HPDE6-E6E7 (cell line): Measurements from ENCODE around the gene SLIT3.

Experiments used
- DNase-seq: peaks from one replicate; pipeline ENCODE4 v3.0.0; 2011; ENCODE audit warnings: missing footprints; ENCODE audit errors: extremely low spot score

SLIT3 gene

DNA sequence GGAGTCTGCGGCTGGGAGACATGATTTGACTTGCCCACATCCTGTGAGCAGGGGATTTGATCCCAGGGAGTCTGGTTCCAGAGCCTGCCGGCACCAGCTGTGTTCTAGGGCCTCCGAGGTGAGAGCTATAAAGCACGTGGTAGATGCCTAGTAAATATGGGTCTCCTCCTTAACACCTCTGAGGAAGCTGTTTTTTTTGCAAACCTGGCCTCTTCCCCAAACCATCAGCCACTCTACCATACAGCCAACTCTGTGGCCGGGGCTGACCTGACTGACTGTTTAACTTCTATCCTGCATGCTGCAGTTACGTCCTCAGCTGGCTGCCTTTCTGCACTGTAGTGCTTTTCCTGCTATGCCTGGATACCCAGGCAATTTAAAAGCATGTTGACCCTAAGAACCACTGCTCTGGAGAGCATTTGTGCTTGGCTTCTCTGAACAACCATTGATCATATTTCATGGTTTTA is 220.5 kb downstream of the SLIT3 start:
- no peak for DNase-seq

DNA sequence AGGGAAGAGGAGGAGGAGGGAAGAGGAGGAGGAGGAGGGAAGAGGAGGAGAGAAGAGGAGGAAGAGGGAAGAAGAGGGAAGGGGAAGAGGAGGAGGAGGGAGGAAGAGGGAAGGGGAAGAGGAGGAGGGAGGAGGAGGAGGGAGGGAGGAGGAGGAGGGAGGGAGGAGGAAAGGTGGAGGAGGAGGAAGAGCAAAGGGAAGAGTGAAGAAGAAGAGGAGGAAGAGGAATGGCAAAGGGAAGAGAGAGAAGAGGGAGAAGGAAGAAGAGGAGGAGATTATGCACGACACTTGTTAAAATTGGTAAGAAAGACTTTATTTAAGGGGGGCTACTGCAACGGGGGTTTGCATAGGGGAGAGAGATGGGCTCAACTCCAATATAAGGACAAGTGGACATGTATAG is 221.2 kb downstream of the SLIT3 start:
- DNase-seq: no peak

DNA sequence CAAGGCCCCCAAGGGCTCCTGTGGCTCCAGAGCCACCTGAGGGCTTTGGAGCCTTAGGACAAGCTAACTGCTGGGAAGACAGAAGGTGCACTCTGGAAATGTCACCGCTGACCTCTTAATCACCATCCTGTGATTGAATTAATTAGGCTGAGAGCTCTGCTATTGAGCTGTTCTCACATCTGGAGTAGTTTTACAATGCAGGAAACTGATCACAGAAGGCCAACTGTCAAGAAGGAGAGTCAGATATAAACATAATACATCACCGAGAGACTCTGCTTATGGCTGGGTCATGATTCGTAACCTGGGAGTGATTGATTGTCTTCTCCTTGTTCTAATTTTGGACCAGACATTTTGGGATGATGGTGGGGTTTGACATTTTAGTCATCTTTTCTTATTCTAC is 226.1 kb downstream of the SLIT3 start:
- no peak for DNase-seq

DNA sequence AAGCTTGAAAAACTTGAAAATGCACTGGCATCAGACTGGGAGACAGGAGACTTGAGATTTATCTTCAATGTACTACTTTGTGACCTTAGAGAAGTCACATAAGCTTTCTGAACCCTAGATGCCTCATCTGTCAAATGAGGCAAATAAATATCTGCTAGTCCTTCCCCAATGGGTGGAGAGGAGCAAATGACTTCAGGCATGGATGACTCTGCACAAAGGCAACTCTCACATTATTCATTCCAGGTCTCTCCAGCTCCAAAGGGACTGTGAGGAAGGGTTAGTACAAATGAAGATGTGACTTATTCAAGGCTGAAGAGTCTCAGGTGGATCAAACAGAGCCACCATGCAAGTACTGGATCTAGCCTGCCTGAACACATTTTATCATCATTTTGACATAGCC is 228.7 kb downstream of the SLIT3 start:
- DNase-seq: no peak

DNA sequence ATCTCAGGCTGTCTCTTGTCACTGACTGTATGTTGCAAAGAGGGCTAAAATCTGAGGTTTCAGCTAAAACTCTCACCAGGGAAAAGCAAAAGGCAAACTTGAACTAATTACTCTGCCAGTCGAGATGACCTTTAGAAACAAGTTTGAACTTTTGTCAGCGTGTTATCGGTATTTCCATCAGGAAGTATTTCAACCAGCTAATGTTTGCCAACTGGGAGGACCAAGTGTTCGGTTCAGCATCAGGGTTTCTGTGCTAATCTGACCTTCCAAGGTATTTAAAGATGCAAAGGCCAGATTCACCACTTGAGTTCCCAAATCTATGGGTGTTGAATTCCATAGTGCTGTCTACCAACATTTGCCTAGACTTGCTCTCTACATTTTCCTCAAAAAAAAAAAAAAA is 230.5 kb downstream of the SLIT3 start:
- DNase-seq: no peak

DNA sequence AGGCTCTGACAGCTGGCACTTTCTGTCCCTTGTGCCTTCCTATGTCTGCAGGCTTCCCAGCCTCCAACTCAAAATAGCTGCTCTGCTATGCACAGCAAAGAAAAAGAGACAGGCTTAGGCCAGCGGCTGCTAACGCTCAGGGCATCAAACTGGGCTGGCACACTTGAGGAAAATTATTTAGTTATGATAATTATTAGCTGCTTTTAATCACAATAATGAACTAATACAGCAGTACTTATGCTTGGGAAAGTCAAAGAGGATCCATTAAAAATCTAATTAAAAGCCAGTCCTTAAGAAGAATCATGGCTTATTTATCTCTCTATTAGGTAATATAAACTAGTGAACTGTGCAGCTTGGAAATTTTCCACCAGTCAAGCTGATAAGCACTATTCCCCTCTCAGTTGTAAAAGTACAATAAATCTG is 233.2 kb downstream of the SLIT3 start:
- DNase-seq: no peak

DNA sequence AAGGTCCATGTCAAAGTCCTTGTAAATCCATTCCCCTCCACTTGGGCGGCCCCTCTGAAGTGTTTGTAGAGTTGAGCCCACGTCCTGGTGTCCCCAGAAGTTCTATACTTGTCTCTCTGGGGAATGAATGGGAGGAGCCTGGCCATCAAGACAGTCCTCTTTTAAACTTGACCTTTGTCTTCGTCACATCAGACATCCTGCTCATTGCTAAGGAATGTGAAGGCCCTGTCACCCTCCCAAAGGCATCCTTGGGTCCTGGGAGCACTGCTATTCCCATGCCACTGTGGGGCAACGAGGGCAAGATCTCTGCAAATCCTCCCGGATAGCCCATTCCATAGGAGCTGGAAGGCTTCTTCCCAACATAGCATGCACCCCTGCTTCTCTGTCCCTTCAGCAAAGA is 235.5 kb downstream of the SLIT3 start:
- DNase-seq: no peak

DNA sequence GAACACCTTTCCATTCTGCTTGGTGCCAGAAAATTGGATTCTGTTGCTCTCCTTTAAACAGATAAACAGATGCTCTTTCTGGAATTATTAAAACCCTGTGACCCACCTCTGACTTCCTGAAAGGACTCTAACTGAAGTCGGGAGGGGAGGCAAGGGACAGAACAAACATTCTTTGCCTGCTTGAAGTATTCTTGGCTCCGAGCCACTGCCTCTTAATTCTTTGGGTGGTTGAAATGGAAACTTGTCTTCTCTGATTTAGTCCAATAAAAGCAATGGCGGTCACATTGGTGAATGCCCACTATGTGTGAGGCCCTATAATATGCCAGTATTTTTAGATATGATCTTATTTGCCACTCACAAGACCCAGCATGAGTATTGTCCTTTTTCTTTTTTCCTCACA is 236.8 kb downstream of the SLIT3 start:
- no peak for DNase-seq

DNA sequence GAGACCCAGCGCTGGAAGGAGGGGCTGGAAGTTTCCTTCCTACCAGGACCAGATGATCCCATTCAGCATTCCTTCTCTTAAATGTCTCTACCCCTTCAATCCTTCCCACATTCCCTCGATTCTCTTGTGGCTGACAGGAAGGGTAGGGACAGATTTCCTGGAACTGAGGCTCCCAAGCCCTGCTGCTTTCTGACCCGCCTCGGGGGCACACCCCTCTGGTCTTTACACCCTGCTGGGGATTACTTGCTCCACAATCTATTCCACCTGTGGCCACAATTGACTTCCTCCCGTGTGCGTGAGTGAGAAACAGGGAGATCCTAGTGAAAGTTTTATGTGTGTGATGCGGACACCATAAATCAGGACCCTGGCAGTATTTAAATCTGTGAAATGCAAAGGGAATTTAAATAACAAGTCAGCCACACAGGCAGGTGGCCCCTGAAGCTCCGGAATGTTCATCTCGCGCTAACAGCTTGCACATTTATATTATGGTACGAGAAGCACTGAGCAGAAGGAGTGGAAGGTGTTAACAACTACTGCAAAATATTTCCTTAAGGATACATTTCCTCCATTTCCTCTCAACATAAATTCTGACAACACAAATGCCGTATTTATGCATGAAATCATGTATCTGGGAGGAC is 237.5 kb downstream of the SLIT3 start:
- DNase-seq: no peak

DNA sequence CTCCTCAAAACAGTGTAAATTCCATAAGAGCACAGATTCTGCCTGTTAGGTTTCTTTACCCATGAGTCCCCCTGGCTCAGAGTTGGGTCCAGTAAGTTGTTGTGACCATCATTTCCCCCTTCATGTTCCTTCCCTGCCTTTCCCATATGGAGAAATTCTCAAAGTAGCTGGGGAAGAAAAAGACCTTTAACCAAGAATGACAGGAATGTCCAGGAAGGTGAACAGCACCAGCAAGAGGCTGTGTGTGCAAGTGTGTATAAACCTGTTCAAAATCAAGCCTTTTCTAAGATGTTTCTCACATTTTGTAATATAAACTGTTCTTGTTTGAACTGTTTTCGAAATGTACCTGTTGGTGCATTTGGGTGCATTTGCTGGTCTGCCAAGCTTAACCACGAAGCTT is 238.2 kb downstream of the SLIT3 start:
- DNase-seq: no peak

DNA sequence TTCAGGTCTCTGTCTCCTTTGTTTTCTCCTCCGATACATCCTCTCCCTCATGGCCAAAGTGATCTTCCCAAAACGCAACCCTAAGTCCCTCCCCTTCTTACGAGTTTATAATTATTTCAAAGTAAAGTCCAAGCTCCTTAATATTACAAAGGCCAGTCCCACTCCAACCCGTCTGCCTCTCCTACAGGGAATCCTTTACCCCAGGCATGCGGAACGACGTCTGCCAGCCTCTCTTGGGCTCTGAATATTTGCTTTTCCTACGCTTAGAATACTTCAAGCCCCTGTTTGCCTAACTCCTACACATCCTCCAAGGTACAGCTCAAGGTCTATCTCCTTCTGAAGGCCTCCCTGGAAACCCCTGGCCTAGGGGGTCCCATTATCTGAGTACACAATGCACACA is 246.4 kb downstream of the SLIT3 start:
- no peak for DNase-seq

DNA sequence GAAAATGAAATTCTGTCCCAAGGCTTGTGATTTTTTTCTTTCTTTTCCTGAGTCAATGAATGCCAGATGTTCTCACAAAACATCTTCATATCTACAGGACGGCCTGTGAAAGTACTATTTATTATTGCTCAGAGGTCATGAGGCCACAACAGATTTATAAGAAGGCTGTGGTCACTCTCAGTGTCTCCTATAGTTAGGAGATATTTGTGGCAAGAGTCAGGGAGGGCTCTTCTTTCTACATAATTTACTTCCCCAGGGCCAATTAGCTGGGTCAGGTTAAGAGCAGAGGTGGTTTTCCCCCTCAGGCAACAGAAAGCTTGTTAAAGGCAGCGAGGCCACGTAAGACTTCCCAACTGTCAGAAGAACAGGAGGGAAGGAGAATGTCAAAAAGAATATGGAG is 248.7 kb downstream of the SLIT3 start:
- DNase-seq: no peak

DNA sequence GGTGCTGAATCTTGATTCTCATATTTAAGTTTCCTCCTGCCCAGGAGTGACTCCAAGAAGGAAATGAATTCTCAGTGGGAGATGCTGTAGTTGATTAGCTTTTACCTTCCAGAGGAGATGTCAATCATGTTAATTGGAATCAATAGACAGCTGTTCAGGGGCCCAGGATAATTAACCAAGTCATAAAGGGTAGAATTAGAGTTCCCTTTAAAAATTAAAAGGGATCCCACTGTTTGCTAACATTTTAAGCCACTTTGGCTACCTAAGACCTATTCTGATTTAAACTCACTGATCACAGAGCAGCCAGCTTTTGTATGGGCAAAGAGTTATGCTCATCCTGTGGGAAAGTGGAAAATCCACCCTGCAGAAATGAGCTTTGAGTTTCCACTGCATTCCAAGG is 249.6 kb downstream of the SLIT3 start:
- DNase-seq: no peak

DNA sequence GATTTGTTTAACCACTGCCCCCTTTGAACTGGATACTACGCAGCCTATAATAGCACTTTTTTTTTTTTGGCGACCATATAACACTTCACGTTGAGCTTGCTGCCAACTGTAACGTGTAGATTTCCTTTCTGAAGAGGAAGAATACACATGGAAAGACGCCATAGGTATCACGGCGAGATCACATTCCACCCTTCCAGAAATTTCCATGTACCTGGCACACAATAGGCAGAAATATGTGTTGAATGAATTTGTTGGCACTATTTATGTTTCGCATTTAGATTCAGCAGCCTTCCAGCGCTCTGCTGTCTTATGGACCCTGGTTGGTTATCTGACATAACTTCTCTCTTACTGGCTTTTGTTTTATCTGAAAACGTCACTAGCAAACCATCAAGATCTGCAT is 250.3 kb downstream of the SLIT3 start:
- no peak for DNase-seq

DNA sequence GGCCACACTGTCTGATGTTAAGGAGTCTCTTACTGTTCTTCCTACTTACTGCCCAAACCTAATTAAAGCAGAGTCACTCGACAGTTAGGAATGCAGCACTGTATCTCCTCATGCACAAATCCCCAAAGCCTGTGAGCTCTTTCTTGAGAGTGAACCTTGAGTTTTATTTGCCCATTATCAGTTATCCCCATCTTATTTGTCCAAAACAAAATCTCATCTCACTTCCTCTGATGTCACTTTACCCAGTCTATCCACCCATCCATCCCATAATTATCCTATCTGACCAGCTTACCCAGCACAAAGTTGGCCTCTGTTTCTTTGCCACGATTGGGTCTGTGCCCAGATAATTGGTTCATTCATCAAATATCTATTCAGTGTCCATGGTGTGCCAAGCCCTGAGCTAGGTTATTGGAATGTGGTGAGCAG is 250.8 kb downstream of the SLIT3 start:
- no peak for DNase-seq

DNA sequence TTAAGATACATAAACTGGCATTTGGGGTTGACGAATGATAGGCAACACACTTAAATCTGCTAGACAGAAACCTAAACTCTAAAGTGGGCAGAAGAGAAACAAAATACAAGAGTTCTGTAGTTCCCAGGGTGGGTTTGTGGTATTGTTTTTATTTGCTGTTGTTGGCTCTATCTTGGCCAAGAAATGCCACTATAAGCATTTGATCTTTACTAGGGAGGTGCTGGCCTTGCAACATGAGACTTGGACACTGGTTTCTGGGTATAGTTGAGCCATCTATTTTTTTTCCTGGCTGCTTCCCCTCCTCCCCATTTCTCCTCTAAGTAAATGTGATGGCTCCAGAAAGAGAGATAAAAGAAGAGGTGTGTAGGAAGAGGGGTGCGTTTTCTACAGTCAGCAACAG is 251.2 kb downstream of the SLIT3 start:
- DNase-seq: no peak

DNA sequence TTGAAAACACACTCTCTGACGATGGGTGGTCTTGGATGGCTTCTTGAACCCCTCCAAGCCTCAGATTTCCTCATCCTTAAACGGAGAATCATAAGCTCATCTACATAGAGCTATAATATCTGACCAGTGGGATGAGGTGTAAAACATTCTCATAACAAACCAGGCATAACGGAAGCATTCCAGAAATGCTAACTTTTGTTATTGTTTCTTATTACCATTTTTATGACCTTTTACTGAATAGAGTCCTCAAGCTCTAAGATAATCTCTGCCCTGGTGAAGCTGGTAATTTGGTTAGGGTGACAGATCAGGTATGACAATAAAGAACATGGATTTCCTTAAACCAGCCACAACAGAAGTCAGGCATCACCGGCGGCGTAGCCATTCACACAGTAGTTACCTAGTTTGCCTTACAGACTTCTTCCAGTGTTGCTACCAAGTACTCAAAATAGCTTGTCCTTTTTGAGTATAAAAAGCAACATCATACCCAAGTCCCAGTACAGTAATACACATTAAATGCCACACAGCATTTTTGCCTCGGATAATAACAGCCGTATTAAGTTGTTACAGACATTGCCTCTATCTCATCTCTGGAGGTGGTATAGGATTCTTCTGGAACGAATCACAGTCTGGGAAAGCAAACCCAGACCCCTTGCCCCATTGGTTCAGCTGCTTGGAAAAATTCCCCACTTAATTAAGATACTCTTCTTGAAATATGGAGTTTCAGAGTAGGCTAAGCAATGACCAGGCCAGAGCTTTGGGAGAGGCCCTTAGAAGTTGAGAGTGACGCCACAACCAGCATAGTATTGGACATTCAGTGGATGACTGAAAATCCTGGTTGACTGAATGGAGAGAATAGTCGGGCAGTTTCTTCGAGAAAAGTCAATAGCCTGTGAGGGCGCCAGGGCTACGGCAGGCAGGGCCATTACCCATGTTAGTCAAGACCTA is 252.5 kb downstream of the SLIT3 start:
- no peak for DNase-seq

DNA sequence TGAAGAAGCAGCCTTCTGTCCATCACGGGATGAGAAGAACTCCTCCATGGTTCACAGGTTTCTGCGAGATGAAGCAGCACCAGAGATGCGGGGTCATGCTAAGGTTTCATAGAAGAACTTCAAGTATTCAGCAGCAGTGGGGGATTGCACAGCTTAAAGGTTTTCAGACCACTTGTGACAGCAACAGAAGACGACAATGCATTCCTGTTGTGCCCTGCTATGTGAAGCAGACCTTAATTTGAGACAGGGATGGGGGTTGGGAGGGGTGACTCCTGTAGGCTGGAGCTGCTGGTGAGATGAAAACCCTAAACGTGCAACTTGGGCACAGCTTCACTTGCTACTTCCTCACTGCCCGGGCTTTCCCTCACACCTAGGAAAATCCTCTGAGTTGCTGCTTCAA is 256.0 kb downstream of the SLIT3 start:
- no peak for DNase-seq

DNA sequence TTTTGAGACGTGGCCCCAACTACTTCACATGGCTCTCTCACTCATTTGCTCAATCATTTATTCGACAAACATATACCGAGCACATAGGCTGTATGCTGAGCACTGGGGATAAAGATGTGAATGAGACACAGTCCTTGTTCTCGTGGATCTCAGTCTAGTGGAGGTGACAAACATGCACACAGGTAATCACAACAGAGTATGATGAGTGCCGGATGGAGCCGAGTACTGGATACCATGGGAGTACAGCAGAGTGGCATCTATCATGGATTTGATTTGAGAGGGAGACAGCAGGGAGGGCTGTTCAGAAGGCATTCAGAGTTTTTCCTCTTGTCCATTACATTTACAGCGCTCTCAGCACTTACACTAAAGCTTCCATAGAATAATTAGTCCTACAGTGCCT is 259.8 kb downstream of the SLIT3 start:
- DNase-seq: no peak

DNA sequence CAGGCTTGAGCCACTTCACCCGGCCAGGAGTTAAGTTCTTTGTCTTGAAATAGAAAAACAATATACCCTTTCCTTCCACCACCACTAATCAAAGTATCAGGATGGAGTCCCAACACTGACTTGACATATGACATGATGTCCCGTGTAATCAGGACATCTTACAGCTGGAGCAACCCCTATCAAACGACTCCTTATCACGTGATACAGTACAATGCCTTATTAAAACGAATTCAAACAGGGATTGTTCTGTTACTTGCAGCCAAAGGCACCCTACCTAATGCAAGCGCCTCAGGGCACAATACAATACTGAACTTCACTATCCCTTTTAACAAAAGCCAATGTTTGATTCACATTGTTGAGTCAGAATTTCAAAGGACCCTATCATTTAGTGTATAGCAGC is 261.3 kb downstream of the SLIT3 start:
- DNase-seq: no peak

DNA sequence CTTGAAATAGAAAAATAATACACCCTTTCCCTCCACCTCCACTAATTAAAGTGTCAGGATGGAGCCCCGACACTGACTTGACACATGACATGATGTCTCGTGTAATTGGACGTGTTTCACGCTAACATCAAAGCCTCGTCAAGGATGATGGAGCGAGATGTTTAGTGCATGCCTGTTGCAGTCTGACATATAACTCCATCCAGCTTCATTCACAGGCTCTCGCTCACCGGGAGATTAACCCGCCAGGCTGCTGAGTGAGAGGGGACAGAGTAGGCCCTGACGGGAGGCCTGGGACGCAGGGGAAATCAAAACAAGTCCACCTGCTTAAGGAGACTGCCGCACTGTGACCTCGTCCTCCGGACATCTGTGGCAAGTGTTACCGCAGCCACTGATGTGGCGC is 263.5 kb downstream of the SLIT3 start:
- no peak for DNase-seq

DNA sequence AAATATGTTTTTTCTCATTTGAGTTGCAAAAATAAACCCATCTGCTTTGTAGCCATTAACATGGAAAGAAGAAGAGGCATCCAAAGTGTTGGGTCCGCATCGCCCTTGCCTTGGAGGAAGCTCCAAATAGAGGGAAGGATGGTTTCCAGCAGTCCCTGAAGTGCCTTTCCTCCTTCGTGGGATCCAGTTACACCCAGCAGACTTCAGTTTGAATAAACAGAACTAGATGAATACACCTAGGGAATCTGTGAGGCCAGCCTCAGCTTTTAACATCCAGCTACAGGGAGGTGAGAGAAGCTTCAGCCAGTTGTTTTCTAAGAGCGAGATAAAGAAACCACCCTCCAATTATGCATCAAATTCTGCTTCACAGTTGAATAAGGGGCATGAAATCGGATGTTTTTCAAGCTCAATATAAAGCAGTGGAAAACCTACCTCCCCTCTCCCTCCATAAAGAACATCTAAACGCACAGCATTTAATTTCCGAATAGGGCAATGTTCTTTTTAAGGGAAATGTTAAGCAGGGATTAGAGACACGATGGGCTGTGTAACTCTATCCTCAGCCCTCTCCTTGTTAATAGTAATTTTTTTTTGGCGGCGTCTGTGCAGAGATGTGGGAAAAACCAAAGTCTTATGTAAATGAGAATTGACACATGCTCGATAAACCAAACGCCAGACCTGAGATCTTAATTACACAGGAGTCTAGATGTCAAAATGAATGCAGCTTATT is 264.7 kb downstream of the SLIT3 start:
- no peak for DNase-seq
